ENCODE measurements around the gene LONRF2.
"Not testable (repeated sequence)": the region's sequence is repeated elsewhere in the genome, so short reads cannot be mapped to it uniquely, and the experiment has no call there.

LONRF2 gene

DNA sequence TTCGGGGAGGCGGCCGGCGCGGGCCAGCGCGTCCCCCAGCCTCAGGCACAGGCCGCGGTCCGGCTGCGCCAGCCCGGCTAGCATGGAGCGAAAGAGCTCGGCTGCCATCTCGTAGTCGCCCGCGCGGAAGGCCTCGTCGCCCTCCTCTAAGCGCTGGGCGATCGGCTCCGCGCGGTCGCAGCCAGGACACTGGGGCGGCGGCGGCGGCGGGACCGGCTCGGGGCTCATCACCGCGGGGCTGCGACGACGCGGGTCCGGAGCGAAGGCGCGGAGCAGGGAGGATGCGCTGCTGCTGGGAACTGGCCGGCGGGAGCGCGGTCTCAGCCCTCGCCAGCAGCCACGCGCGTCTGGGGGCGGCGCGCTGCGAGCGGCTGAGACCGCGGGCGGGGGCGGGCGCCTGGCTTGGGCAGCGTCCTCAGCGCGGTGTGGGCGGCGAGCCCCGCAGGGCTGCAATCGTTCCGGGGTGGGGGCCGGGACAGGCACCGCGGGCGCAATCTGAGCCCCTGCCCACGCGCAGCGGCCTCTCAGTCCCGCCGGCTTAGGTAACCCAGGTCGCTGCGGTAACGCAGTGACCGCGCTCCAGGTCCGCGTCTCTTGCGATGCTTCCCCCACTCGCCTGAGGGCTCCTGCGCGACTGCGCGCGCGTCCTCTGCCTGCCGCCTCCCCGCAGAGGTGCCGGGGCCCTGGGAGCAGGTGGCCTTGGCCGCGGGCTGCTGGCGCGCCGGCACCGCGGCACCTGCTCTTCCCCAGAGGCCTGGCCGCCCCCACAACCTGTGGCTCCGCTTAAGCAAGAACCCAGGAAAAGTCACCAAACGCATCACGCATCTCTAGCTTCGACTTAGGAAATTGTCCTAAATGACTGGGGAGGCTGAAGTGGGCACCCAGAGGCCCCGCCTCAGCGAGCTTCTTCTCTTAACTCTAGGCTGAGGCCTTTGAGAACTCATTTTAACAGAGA lies at the start of gene LONRF2:
TSS of gene LONRF2 (minus strand) at position 636 of the 955 bp plus-strand sequence. CDS start at position 228, 408 bp downstream.
- no peak for DNase-seq

GRCh38 chr2:100367163-100367562 lies 44.9 kb upstream of the LONRF2 start:
- no peak for DNase-seq

GRCh38 chr2:100365434-100365833 lies 43.1 kb upstream of the LONRF2 start:
- DNase-seq: no peak

- DNase-seq: not testable (repeated sequence)
Observed at GRCh38 chr2:100362269-100362668, 40.0 kb upstream of the LONRF2 start.

GRCh38 chr2:100359576-100359975 lies 37.3 kb upstream of the LONRF2 start:
- DNase-seq: no peak

GRCh38 chr2:100358554-100358953 lies 36.3 kb upstream of the LONRF2 start:
- no peak for DNase-seq

- DNase-seq: no peak
Observed at GRCh38 chr2:100352521-100352920, 30.2 kb upstream of the LONRF2 start.

DNA sequence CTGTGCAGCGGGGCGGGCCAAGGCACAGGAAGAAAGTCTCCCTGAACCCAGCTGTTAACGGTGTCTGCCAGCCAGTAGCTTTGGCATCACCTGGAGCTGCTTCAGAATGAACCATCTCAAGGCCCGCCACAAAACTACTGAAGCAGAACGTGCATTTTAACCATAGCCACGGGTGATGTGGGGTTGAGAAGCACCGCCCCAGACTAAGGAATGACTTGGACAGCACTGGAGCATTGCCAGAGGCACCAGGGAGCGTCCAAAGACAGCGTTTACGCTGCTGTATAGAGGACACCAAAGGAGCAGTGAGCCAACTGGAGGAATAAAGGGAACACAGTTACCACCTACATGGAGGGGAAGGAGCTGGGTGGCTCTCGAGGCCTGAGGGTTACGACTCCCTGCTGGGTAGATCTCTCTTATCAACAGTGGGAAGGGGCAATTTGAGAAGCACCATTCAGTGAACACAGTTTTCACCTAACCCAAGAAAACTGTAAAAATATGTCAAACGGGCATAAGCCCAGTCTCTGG lies 28.4 kb upstream of the LONRF2 start:
- no peak for DNase-seq

DNA sequence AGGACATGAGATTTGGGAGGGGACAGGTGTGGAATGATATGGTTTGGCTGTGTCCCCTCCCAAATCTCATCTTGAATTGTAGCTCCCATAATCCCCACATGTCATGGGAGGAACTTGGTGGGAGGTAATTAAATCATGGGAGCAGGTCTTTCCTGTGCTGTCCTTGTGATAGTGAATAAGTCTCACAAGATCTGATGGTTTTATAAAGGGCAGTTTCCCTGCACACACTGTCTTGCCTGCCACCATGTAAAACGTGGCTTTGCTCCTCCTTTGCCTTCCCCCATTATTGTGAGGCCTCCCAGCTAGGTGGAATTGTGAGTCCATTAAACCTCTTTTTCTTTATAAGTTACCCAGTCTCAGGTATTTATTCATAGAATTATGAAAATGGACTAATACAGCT lies 22.8 kb upstream of the LONRF2 start:
- not testable (repeated sequence) for DNase-seq

- no peak for DNase-seq
Observed at GRCh38 chr2:100344433-100344832, 22.1 kb upstream of the LONRF2 start.

DNA sequence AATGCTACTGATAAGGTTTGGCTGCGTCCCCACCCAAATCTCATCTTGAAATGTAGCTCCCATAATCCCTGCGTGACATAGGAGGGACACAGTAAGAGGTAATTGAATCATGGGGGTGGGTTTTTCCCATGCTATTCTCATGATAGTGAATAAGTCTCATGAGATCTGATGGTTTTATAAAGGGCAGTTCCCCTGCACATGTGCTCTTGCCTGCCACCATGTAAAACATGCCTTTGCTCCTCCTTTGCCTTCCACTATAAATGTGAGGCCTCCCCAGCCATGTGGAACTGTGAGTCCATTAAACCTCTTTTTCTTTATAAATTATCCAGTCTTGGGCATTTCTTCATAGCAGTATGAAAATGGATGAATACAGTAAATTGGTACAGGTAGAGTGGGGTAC lies 20.2 kb upstream of the LONRF2 start:
- not testable (repeated sequence) for DNase-seq

GRCh38 chr2:100339823-100340222 lies 17.5 kb upstream of the LONRF2 start:
- no peak for DNase-seq

- DNase-seq: no peak
Observed at GRCh38 chr2:100334929-100335328, 12.6 kb upstream of the LONRF2 start.

- DNase-seq: no peak
Observed at GRCh38 chr2:100327742-100328141, 5.4 kb upstream of the LONRF2 start.

DNA sequence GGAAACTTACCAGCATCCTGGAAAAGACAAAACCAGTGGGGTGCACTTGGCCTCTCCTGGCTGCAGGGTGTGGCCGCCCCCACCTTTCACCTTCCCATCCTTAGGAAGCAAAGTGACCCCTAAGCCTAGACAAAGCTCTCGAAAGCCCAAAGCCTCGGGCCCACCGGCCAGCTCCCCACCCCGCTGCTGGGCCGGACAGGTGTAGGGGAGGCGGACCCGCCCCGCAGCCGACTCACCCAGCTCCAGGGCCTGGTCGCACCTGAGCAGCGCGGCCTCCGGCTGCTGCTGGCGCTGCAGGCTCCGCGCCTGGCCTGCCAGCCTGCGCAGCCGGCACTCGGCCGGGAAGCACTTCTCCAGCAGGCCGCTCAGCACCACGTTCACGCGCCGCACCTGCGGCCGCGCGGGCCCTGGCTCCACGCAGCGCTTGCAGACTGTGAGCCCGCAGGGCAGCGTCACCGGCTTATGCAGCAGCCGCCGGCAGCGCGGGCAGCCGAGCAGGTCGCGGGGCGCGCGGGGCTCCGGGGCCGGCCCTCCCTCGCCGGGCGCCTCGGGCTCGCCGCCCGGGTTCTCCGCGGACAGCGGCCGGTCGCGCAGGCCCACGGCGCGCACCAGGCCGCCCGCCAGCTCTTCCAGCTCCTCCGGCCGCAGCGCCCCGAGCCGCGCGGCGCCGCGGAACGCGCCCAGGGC lies 979 bp downstream of the LONRF2 start:
- no peak for DNase-seq

DNA sequence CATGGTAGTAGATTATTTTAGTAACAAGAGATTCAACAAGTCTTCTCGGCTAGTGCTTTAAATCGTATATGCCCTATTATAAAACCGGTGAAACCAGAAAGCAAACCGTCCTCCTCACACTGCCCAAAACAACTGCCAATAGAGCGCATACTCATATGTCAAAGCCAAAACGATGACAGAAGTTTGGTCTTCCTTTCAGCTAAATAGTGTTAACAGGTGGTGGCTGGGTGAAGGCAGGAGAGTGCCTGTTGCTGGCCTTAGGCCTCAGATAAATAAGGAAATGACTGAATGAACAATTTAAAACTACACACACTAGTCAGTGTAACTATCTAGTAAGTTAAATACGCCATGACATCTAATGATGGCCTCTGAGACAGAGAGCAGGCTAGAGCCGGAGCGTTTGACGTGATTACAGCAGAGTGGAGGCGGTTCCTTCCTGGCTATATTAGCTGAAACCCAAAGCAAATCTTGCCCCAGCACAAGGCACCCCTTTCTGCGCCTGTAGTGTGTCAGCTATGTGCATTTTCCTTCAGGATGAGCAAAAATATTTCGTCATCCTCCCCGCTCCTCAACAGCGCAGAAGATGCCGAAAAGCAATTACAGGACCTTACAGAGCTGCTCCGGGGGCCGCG lies 1.6 kb downstream of the LONRF2 start:
- no peak for DNase-seq

- no peak for DNase-seq
Observed at GRCh38 chr2:100317634-100318033, 4.7 kb downstream of the LONRF2 start.

DNA sequence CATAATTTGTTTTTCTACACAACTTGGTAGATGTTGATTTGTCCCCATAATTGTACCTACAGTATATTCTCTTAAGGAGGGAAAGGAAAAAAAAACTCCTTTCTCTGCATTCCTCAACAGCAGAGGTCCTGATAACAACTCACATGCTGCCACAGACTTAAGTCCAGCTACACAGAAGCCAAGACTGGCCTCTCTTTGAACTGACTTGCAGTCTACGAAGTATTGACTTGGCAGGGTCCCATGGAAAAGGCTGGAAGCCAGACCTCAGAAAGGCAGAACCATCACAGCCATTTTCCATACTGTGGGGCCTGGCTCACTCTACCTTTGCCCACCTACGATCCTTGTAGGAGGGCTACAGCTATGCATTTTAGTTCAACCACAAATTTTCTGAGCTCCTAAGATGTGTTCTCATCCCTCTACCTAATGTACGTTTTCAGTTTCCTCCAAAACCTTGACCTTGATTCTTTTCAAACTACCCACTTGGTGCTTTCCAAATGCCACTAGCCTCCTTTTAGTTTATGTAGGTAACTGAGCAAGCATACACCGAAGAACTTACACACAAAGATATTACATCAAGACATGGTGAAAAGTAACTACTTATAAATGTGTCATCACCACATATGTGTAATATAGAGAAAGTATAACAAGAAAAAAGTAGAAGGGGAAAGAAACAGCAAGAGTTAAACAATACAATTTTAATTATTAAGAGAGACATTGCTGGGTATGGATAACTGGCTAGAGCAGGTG lies 12.2 kb downstream of the LONRF2 start:
- DNase-seq: no peak

GRCh38 chr2:100309311-100309710 lies 13.0 kb downstream of the LONRF2 start:
- no peak for DNase-seq

DNA sequence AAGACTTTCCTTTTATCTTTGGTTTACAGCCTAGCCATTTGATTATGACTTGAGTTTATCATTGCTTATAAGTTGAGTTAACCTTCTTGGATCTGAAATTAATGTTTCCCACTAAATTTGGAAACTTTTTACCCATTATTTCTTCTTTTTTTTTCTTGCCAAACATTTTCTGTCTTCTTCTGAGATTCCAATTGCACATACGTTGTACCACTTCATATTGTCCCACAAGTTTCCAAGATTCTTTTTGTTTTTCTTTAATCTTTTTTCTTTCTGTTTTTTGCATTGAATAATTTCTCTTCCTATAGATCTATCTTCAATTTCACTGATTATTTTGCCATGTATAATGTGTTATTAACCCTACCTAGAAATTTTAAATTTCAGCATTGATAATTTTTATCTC lies 18.6 kb downstream of the LONRF2 start:
- DNase-seq: no peak

- DNase-seq: no peak
Observed at GRCh38 chr2:100302585-100302892, 19.8 kb downstream of the LONRF2 start.

DNA sequence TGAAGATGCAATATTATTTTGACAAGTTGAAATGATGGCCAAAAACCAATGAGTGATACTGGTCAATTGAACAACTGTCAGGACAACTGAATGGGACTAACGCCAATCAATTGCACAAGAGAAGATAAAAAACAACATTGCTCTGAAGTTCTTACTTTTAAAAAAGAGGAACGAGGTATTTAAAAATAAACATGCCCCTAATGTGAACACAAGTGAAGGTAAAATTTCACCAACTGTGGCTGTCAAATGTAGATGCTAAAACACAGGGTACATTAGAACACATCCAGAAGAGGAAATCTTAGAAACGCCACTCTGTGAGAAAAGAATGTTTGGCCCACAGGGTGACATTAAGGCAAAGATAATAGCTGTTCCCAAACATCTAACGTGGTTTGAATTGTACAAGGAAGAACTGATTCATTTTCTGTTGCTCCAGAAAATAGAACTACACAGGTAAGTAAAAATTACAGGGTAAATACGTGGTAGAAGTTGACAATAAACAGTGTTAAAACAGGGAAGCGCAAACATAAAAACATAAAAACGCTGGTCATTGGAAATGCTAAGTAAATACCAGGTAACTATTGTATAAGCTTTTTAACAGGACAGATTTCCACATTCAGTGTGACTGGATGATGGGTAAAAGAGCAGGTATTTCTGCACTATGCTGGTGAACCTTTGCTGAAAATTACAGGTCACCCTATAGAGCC lies 20.3 kb downstream of the LONRF2 start:
- DNase-seq: no peak
